ENCODE data around the gene HS1BP3. TPM values are rescaled to one million over a fixed set of nuclear protein-coding genes. Genes with fewer than 3 reads are reported as not detected.

Gene HS1BP3
- total and polyA plus RNA-seq, 2 donors (not counting 3 experiments of a cell fraction or from before 2014, with no cell fraction given), result 27.4 to 33.1 TPM

DNA sequence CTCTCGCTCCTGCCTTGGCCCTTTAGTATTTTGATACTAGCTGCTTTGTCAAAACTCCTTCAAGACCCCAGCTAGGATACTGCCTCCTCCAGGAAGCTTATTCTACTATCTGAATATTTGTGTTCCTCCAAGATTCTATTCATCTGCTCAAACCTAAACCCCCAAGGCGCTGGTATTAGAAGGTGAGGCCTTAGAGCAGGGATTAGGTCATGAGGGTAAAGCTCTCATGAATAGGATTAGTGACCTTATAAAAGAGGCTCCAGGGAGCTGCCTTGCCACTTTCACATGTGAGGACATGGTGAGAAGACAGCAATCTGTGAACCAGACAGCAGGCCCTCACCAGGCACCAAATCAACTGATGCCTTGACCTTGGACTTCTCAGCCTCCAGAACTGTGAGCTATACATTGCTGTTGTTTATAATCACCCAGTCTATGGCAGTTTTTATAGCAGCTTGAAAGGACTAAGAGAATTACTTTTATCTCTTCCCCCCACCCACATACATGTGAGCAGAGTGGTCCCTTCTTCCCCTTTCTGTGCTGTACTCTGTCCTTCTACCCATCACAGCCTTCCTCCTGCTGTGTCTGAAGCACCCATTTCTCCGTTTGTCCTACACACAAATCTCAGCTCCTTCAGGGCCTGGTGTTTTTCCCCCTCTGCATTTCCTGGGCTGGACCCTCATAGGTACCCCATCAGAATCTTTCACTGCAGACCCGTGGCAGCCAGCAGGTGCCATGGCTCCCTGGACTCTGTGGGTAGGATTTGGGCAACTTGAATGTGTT is 54.5 kb downstream of the HS1BP3 start:
- no peaks in the 10 kb centered on the region for H3K9me1 ChIP-seq (replicated peaks; ENCODE audit: control insufficient read depth, extremely low read depth, insufficient read depth, low read length)
- H2AFZ ChIP-seq (ENCODE audit: low read depth, low read length), result peak overlapping the region; percentile 35
- no peaks in the 10 kb centered on the region for H3K79me2 ChIP-seq (ENCODE audit: control insufficient read depth, insufficient read depth, low read length)
- intact Hi-C loops (cut with micrococcal nuclease) (no loop called here), dilution Hi-C loops (cut with MboI; ENCODE audit: extremely low pct_ligation_motif_present, low sequenced_read_pairs) (no loop called here)
- DNase-seq (ENCODE audit: low read depth, low spot score) (no peak), FAIRE-seq (no peak)
- H3K36me3 ChIP-seq (ENCODE audit: control insufficient read depth in 2 of 2, extremely low read depth in 1 of 2, insufficient read depth in 2 of 2, low read length in 2 of 2), result no peaks in the 10 kb centered on the region
- TSS peak; percentile 87 for BruUV-seq (replicated peaks)
- H3K4me3 ChIP-seq (replicated peaks in 1 of 3; ENCODE audit: insufficient read depth in 1 of 3, low read depth in 1 of 3, low read length in 3 of 3), result no peak overlapping the region
- H3K27me3 ChIP-seq (ENCODE audit: control insufficient read depth in 2 of 2, insufficient read depth in 2 of 2, low read length in 2 of 2), result no peaks in the 10 kb centered on the region
- H3K4me1 ChIP-seq (ENCODE audit: control insufficient read depth, extremely low read depth, insufficient read depth, low read length), result peaks cover 61% of the 10 kb centered on the region
- H3K27ac ChIP-seq (ENCODE audit: insufficient read depth, low read depth, low read length), result peak overlapping the region; percentile 95
- no peaks in the 10 kb centered on the region for H3K9me3 ChIP-seq (replicated peaks; ENCODE audit: control insufficient read depth, insufficient read depth, low read length)
- POLR2A ChIA-PET, result interaction anchor here (0.6 to 4.0 kb wide), 8 partner anchors 12 to 663 kb away, joined by 3 to 38 read pairs (median 6); partner anchors contain the start of gene RHOB
- peak overlapping the region; percentile 26 for H3K9ac ChIP-seq (replicated peaks; ENCODE audit: extremely low read depth, insufficient read depth, low read length)
- TF ChIP-seq FOS (IDR thresholded peaks at IDR 0.05; ENCODE audit: borderline replicate concordance, insufficient read depth, low read length) (no peak), POLR2AphosphoS5 (IDR thresholded peaks at IDR 0.05; ENCODE audit: insufficient read depth, low read depth, low read length) (no peak), POLR2A (IDR thresholded peaks at IDR 0.05; ENCODE audit: low read depth, low read length) (no peak), MYC (IDR thresholded peaks at IDR 0.05; ENCODE audit: low read depth, low read length) (no peak), EZH2 (IDR thresholded peaks at IDR 0.05; ENCODE audit: borderline replicate concordance, low read depth, low read length, severe bottlenecking) (no peak), JUN (IDR thresholded peaks at IDR 0.05; ENCODE audit: borderline replicate concordance, insufficient read depth, insufficient read length, low read depth) (no peak), GATA2 (IDR thresholded peaks at IDR 0.05; ENCODE audit: insufficient read depth, insufficient read length, low read depth, low read length) (no peak), CTCF (IDR thresholded peaks at IDR 0.05; ENCODE audit: extremely low read depth in 1 of 2, insufficient read depth in 1 of 2, low read depth in 1 of 2, low read length in 2 of 2) (no peak), MAX (IDR thresholded peaks at IDR 0.05; ENCODE audit: insufficient read depth, insufficient read length) (no peak)
- CTCF ChIA-PET, result interaction anchor here (0.7 to 4.3 kb wide), 14 partner anchors 8 to 149 kb away, joined by 3 to 23 read pairs (median 5); partner anchors contain the start of gene RHOB
- H3K4me2 ChIP-seq (ENCODE audit: insufficient read depth, low read length), result peak overlapping the region; percentile 15
- H4K20me1 ChIP-seq (replicated peaks; ENCODE audit: control insufficient read depth, extremely low read depth, insufficient read depth, low read length), result no peaks in the 10 kb centered on the region
